SU-DHL-6 (cell line): ENCODE data around the gene GOLPH3.

Experiments
- CTCF ChIP-seq: fragments of 200-600 bp; sonication (generic); IDR thresholded peaks from one replicate; pipeline ENCODE4 v1.5.1; 2017; ENCODE audit warnings: antibody characterized with exemption, mild to moderate bottlenecking, low read length, moderate library complexity; ENCODE audit not compliant: insufficient read depth, poor library complexity, severe bottlenecking
- EZH2phosphoT487 ChIP-seq: fragments of 200-600 bp; sonication (generic), shearing (Covaris generic); conservative IDR thresholded peaks from 2 replicates; pipeline ENCODE4 v1.6.1; 2018; ENCODE audit warnings: mild to moderate bottlenecking, antibody characterized with exemption, low read length, moderate library complexity, mixed read lengths

- TF ChIP-seq CTCF (no peak), EZH2phosphoT487 (no peak)
Observed at GRCh38 chr5:32170303-32171151, 3.6 kb downstream of the GOLPH3 start.
